ENCODE measurements around the gene KDM4E.
"Not testable (repeated sequence)": the region's sequence is repeated elsewhere in the genome, so short reads cannot be mapped to it uniquely, and the experiment has no call there.

KDM4E gene

DNA sequence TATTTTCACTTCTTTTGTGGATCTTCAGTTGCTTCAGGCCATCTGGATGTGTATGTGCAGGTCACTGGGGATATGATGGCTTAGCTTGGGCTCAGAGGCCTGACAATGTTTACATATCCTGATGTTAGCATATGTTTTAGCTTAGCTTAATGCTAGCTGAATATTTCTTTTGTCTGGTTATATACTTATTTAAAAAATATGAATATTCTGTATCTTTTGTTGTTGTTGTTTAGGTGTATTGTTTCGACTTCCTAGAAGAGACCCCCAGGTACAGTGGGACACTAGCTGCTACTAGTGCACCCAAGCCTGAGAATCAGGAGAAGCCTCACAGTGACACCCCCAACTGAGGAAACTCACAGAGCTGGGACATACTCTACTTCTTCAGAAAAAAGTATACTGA is at the start of gene KDM4E:
Gene KDM4E, plus strand, starts transcription at position 301 of the 400 bp plus-strand sequence. CDS start 300 bp downstream, outside the sequence.
- DNase-seq (ENCODE audit: low read depth in 1 of 2, low spot score in 1 of 2): no peak

DNA sequence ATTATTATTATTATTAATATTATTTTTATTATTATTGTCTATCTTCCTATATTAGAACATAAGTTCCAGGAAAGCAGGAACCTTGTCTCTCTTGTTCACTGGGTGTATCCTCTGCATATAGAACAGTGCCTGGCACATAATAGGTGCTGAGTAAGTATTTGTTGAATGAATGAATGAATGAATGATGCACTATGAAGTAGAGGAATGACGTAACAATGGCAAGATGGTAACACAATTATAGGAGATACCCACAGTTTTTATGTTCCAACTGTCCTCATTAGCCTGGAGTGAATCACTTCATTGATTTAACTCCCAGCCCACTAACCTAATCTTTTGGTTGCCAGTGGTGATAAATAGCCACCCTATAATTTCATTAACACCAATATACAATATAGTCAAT is 49.5 kb upstream of the KDM4E start:
- DNase-seq (ENCODE audit: low read depth in 1 of 2, low spot score in 1 of 2): no peak

DNA sequence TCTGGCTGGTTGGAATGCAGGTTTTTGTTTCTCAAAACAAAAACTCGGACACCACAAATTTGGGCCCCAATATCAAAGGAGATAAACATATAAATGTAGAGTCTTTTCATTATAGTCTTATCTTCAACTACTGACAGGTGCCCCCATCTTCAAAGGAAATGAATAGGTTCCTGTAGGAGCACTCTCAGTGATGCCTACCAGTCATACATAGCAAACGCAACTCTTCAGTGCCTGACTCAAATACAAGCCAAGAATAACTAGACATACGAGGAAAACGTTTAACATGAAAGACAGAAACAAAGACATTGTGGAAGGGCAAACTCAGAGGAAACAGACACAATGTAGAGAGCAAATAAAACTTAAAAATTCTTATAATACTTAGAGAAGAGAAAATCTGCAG is 37.7 kb upstream of the KDM4E start:
- no peak for DNase-seq (ENCODE audit: low read depth in 1 of 2, low spot score in 1 of 2)

DNA sequence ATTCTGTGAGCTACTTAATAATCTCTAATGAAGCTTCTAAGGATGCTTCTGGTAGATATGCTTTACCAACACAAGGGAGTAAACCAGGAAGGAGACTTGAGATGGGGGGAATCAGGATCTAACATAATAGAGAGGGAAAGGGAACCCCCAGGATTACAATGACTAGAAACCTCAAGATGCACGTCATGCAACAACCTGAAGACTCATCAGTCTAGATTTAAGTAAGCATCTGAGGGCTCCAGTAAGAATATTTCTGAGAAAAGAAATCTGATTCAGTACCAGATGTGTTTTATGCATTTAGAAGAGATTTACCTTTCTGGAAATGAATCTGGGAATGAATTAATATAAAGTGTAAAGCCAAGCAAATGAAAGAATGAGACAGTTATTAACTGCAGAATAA is 36.3 kb upstream of the KDM4E start:
- no peak for DNase-seq (ENCODE audit: low read depth in 1 of 2, low spot score in 1 of 2)

DNA sequence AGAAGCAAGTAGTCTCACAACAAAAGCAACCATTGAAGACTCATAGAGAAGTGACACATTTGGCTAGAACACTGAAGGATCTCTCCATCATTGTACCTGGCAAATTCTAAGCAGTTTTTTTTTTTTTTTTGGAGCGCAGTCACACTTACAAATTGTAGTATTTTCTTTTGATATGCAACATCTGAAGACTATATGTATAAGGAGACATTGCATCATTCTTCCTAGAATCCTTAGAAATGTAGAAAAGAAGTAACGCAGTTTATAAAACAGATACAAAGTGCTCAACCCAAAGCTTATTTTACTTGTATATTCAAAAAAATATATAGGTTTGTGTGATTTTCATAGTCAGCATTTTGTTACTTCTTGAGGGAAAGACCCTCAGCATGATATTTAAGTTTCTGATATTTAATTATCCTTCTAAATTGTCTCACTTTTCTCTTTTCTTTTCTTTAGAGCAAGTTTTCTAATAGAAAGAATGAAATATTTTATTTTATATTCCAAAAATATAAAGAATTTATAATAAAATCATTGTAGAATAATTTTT is 31.6 kb upstream of the KDM4E start:
- DNase-seq (ENCODE audit: low read depth in 1 of 2, low spot score in 1 of 2): no peak

DNA sequence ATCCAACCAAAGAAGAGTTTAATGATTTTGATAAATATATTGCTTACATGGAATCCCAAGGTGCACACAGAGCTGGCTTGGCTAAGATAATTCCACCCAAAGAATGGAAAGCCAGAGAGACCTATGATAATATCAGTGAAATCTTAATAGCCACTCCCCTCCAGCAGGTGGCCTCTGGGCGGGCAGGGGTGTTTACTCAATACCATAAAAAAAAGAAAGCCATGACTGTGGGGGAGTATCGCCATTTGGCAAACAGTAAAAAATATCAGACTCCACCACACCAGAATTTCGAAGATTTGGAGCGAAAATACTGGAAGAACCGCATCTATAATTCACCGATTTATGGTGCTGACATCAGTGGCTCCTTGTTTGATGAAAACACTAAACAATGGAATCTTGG is 27.6 kb upstream of the KDM4E start:
- no peak for DNase-seq (ENCODE audit: low read depth in 1 of 2, low spot score in 1 of 2)

DNA sequence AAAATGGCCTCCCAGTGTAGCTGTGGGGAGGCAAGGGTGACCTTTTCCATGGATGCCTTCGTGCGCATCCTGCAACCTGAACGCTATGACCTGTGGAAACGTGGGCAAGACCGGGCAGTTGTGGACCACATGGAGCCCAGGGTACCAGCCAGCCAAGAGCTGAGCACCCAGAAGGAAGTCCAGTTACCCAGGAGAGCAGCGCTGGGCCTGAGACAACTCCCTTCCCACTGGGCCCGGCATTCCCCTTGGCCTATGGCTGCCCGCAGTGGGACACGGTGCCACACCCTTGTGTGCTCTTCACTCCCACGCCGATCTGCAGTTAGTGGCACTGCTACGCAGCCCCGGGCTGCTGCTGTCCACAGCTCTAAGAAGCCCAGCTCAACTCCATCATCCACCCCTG is 26.8 kb upstream of the KDM4E start:
- no peak for DNase-seq (ENCODE audit: low read depth in 1 of 2, low spot score in 1 of 2)

DNA sequence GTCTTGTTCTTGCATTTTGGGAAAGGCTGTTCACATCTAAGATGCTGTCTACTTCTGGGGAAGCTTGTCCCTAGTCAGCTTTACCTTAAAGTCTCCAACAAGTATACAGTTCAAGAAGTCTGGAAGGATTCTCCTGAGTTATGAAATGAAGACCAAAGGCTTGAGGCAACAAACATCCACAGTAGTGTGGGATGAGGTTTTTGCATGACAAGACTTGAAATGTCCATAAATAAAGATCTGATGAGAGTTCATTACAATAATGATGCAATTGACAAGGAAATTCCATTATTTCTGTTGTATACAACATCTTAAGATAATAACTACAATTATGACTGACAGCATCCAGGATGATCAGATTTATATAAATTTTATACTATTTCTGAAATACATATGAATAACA is 21.3 kb upstream of the KDM4E start:
- no peak for DNase-seq (ENCODE audit: low read depth in 1 of 2, low spot score in 1 of 2)

DNA sequence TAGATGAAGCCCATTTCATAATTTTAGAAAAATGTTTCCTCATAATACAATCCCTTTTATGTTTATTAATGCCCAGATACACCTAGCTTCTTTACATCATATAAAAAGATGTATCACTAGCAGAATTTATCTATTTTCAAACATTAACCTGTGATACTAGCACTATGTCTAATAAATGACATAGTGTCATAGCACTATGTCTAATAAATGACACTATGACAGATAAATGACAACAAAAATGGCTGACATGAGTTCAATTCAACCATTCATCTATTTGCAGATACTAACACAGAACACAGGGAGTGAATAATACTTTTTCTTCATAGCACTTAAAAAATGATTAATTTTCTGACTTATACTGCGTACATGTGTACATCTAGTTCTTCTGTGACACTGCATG is 19.4 kb upstream of the KDM4E start:
- no peak for DNase-seq (ENCODE audit: low read depth in 1 of 2, low spot score in 1 of 2)

DNA sequence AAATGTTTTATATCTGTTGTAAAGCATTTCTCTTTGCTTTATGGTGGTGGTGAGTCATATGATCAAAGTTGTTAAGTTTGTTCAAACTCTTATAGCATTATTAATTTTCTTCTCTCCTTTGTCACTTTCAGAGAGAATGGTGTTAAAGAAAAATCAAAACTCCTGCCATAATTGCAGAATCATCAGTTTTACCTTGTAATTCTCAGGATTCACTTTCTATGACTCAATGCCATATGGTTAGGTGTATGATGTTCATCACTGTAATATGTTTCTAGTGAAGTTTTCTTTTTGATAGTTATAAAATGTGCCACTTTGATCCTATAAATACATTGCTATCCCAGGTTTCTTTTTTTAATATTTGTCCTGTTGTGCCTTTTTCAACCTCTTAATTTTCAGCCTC is 13.7 kb upstream of the KDM4E start:
- no peak for DNase-seq (ENCODE audit: low read depth in 1 of 2, low spot score in 1 of 2)

DNA sequence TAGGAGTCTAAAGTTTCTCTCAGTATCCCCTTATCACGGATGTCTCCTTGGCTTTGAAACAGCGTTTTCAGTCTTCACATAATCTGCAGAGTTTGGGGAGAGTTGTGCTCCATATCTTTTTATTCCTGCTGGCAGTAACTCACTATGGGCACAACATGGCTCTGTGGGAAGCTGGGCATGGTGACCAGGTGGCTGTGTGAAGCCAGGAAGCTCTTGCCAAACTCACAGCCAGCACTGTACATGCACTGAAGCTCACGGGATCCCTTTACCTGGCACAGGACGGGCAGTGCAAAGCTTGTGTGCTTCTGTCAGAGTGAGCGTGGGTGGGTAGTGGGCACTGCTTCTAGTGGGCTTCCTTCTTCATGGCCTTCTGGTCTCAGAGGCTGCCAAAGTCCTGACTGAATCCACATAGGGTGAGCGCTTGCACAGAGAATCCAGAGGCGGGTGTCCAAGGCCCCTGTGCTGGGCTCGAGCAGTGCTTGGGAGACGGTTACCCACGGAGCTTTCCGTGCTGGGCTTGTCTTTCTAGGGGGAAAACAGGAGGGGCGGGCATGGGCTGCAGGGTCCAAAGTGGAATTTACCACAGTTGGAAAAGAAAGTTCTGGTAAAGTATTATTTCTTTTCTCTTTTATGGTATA is 10.8 kb upstream of the KDM4E start:
- DNase-seq (ENCODE audit: low read depth in 1 of 2, low spot score in 1 of 2): no peak

DNA sequence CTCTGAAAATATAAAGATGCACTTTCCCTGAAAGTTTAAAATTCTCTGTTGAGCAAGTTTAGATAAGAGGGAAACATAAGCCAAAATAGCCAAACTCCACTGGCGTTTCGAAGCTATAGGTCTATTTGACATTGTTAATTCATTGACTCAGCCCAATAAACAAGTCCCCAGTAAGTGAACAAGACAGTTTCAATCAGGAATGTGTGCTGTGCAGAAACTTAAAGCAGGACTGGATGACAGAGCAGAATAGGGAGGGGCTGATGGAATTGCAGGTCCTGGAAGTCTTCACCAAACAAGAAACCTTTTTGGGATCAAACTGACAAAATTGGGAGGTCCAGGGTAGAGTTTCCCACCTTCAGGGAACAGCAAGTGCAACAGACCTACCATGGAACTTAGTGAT is 8.9 kb upstream of the KDM4E start:
- no peak for DNase-seq (ENCODE audit: low read depth in 1 of 2, low spot score in 1 of 2)

DNA sequence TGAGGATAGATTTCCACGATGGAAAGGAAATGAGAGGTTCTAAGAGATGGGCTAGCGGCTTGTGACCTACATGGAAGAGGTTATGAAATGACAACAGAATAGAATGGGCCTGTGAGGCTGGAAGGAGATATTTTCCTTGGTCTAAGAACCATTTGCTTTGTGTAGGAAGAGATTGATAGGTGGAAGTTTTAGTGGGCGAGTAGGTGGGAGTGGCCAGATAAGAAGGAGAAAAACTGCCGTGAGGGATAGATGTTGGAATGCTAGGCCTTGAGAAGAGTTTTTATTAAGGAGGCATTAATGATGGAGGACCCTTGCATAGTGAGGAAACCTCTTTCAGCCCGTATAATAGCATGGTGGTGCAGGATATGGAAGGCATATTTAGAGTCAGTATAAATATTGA is 3.6 kb upstream of the KDM4E start:
- not testable (repeated sequence) for DNase-seq (ENCODE audit: low read depth in 1 of 2, low spot score in 1 of 2)

DNA sequence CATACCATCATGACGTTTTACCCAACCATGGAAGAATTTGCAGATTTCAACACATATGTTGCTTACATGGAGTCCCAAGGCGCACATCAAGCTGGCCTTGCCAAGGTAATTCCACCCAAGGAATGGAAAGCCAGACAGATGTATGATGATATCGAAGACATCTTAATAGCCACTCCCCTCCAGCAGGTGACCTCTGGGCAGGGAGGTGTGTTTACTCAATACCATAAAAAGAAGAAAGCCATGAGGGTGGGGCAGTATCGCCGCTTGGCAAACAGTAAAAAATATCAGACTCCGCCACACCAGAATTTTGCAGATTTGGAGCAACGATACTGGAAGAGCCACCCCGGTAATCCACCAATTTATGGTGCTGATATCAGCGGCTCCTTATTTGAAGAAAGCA is 536 bp downstream of the KDM4E start:
- not testable (repeated sequence) for DNase-seq (ENCODE audit: low read depth in 1 of 2, low spot score in 1 of 2)

DNA sequence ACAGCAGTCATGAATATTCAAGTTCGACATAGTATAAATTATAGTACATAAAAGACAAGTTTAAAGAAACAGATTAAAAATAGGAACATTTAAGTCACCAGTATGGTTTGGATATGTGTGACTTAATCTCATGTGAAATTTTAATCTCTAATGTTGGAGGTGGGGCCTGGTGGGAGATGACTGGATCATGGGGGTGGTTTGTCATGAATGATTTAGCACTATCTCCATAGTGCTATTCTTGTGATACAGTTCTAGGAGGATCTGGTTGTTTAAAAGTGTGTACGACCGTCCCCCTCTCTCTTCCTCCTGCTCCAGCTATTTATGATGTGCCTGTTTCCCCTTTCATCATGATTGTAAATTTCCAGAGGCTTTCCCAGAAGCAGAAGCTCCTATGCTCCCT is 3.3 kb downstream of the KDM4E start:
- no peak for DNase-seq (ENCODE audit: low read depth in 1 of 2, low spot score in 1 of 2)

DNA sequence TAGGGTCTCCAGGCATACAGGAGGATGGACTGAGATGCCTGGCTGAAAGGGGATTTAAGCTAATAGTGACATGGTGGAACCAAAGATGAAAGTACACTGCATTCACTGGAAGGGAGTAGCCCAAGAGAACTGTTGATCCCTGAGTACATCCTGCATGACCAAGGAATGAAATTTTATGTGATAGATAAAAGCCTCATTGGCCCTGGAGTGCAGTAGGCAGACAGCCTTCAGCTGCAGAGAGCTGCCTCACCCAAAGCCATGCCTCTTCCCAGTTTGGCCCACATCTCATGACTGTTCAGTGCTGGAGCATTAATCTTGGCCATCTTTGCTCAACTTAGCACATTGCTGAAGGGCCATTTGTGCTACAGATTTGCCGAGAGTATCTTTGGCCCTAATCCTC is 8.0 kb downstream of the KDM4E start:
- DNase-seq (ENCODE audit: low read depth in 1 of 2, low spot score in 1 of 2): no peak

DNA sequence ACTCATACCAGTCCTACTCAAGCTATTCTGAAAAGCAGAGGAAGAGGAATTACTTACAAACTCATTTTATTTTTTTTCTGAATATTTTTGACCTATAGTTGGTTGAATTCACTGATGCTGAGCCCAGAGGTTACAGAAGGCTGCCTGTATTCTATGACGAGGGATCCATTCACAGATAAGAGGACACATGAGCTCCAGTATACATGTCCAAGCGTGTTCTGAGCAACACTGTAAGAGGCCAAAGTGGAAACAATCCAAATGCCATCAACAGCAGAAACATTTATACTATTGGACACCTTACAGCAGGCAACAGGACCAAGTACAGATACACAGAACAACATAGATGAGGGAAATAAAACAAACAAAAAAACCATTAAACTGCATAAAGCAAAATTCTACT is 10.3 kb downstream of the KDM4E start:
- no peak for DNase-seq (ENCODE audit: low read depth in 1 of 2, low spot score in 1 of 2)

DNA sequence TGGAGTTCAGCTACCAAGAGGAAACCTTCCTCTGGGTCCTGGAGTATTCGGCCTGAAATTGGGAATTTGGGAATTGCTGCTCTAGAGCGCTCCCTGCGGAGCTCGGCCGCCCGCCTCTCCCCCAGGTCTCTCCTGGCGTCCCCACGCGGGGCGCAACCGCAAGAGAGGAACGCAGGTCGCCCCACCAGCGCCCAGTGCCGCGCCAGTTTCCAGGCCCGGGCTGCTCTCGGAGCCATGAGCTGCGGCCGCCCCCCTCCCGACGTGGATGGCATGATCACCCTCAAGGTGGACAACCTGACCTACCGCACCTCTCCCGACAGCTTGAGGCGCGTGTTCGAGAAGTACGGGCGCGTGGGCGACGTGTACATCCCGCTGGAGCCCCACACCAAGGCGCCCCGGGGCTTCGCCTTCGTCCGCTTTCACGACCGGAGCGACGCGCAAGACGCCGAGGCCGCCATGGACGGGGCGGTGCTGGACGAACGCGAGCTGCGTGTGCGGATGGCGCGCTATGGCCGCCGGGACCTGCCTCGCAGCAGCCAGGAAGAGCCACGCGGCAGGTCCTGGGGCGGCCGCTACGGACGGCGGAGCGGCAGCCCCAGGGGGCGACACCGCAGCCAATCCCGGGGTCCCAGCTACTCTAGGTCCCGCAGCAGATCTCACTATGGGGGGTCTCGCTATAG is 12.4 kb downstream of the KDM4E start:
- not testable (repeated sequence) for DNase-seq (ENCODE audit: low read depth in 1 of 2, low spot score in 1 of 2)

DNA sequence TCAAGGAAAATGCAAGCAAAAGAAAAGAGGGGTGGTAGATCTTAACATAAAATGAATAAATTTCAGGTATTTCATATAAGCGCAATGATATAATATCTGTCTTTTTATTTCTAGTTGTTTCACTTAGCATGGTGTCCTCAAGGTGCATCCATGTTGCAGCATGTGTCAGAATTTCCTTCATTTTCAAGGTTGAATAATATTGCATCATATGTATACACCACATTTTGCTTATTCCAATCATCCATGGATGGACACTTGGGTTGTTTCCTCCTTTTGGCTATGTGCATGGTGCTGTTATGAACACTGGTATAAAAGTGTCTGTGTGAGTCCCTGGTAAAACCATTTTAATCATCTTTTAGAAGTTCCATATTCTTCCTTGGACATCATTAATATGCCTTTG is 17.2 kb downstream of the KDM4E start:
- DNase-seq (ENCODE audit: low read depth in 1 of 2, low spot score in 1 of 2): no peak

DNA sequence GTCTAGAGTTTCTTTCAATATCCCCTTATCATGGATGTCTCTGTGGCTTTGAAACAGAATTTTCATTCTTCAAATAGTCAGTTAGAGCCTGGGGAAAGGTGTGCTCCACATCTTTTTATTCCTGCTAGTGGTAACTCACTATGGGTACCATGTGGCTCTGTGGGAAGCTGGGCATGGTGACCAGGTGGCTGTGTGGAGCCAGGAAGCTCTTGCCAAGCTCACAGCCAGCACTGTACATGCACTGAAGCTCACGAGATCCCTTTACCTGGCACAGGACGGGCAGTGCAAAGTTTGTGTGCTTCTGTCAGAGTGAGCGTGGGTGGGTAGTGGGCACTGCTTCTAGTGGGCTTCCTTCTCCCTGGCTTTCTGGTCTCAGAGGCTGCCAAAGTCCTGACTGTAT is 17.8 kb downstream of the KDM4E start:
- no peak for DNase-seq (ENCODE audit: low read depth in 1 of 2, low spot score in 1 of 2)

DNA sequence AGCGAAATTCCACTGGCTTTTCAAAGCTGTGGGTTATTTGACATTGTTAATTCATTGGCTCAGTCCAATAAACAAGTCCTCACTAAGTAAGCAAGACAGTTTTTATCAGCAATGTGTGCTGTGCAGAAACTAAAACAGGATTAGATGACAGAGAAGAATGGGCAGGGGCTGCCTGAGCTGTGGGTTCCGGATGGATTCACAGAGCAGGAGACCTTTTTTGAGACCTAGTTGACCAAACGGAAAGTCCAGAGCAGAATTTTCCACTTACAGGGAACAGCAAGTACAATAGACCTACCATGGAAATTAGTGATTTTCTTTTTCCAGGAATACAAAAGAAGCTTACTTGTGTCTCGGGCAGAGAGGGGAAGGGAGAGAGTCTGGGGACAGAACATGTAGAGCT is 19.0 kb downstream of the KDM4E start:
- no peak for DNase-seq (ENCODE audit: low read depth in 1 of 2, low spot score in 1 of 2)

DNA sequence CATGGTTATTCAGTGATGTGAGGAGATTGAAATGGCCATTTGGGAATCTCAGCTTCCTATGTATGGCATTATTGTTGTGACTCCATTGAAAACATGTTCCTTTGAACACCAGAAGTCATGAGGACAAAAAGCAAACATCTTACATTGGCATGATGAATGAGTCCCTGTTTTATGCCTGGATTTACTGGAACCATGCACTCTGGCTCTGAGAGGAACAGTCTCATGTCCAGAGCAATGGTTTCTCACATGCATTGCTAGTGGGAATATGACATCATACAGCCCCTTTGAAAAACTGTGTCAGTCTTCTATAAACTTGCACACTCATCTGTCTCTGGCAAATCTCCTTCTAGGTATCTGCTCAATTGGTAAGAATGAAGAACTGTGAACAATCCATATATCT is 20.8 kb downstream of the KDM4E start:
- no peak for DNase-seq (ENCODE audit: low read depth in 1 of 2, low spot score in 1 of 2)

DNA sequence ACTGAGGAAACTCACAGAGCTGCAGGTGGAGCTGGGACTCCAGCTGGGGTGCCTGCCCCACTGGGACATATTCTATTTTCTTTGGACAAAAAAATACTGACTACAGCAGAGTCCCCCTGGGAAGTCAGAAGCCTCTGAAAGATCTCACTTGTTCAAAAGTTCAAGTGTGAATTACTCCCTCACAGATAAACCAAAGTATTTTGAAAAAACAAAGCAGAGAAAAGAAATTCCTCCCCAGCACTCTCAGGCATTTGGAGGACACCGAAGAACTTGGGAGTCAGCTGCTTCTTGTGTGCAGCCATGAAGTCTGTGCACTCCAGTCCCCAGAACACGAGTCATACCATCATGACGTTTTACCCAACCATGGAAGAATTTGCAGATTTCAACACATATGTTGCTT is 24.1 kb downstream of the KDM4E start, which contains the start of gene KDM4F:
Gene KDM4F, plus strand, starts transcription at position 301 of the 400 bp plus-strand sequence.
- not testable (repeated sequence) for DNase-seq (ENCODE audit: low read depth in 1 of 2, low spot score in 1 of 2)
